GM18511 (cell line): ENCODE results near the gene SRP9.
"Not testable (repeated sequence)": the region's sequence is repeated elsewhere in the genome, so short reads cannot be mapped to it uniquely, and the experiment has no call there.

Source experiments
- ATAC-seq: cut with Tn5 transposase; IDR thresholded peaks from one replicate; pipeline ENCODE4 v1.9.1; 2021; ENCODE audit warnings: mild to moderate bottlenecking, moderate library complexity; ENCODE audit not compliant: unreplicated experiment

The SRP9 gene

GRCh38 chr1:225813214-225813964 lies 35.8 kb downstream of the SRP9 start:
- no peak for ATAC-seq

- no peak for ATAC-seq
Observed at GRCh38 chr1:225814381-225814780, 36.8 kb downstream of the SRP9 start.

- ATAC-seq, result not testable (repeated sequence)
Observed at GRCh38 chr1:225815090-225815489, 37.5 kb downstream of the SRP9 start.

- no peak for ATAC-seq
Observed at GRCh38 chr1:225815526-225816178, 38.0 kb downstream of the SRP9 start.

- no peak for ATAC-seq
Observed at GRCh38 chr1:225816643-225817538, 39.3 kb downstream of the SRP9 start.

- ATAC-seq, result no peak
Observed at GRCh38 chr1:225817611-225818061, 40.0 kb downstream of the SRP9 start.

- no peak for ATAC-seq
Observed at GRCh38 chr1:225818229-225818628, 40.6 kb downstream of the SRP9 start.

GRCh38 chr1:225819346-225820192 lies 41.9 kb downstream of the SRP9 start:
- no peak for ATAC-seq

- ATAC-seq, result no peak
Observed at GRCh38 chr1:225820522-225821120, 43.0 kb downstream of the SRP9 start.

GRCh38 chr1:225822655-225823403 lies 45.2 kb downstream of the SRP9 start:
- ATAC-seq, result no peak

- no peak for ATAC-seq
Observed at GRCh38 chr1:225823811-225824261, 46.2 kb downstream of the SRP9 start.

GRCh38 chr1:225824533-225824941 lies 46.9 kb downstream of the SRP9 start:
- no peak for ATAC-seq

- ATAC-seq, result no peak
Observed at GRCh38 chr1:225825078-225825477, 47.5 kb downstream of the SRP9 start.

GRCh38 chr1:225825607-225826007 lies 48.0 kb downstream of the SRP9 start:
- no peak for ATAC-seq

GRCh38 chr1:225827076-225827475 lies 49.5 kb downstream of the SRP9 start:
- no peak for ATAC-seq

- ATAC-seq, result no peak
Observed at GRCh38 chr1:225828706-225829345, 51.2 kb downstream of the SRP9 start.

GRCh38 chr1:225830841-225831240 lies 53.2 kb downstream of the SRP9 start:
- no peak for ATAC-seq

GRCh38 chr1:225834417-225835329 lies 57.0 kb downstream of the SRP9 start:
- no peak for ATAC-seq
